Stomach (tissue), 4 donors: ENCODE data around the gene MDFIC.

ENCODE experiments used
- POLR2A ChIP-seq, 4 donors: fragments of 450-650 bp; IDR thresholded peaks; one replicate each; pipeline ENCODE4 v1.6.1; 2016; ENCODE audit warnings: antibody characterized with exemption in 4 of 4, control low read depth in 2 of 4, mild to moderate bottlenecking in 1 of 4, moderate library complexity in 1 of 4
- POLR2AphosphoS5 ChIP-seq, 3 donors: sonication (generic); formaldehyde crosslinking; IDR thresholded peaks; one replicate each; pipeline ENCODE4 v1.6.1; 2016; ENCODE audit warnings: antibody characterized with exemption in 3 of 3
- TF ChIP-seq, protein P1 (sequence below), 7 experiments: fragments of 450-650 bp in 4 of 7; fragments of 200-600 bp in 3 of 7; sonication (generic) in 3 of 7; IDR thresholded peaks; one replicate each; pipeline ENCODE4 v1.5.1; 2016 to 2019; ENCODE audit warnings: antibody characterized with exemption in 7 of 7, control low read depth in 2 of 7, mild to moderate bottlenecking in 1 of 7

DNA sequence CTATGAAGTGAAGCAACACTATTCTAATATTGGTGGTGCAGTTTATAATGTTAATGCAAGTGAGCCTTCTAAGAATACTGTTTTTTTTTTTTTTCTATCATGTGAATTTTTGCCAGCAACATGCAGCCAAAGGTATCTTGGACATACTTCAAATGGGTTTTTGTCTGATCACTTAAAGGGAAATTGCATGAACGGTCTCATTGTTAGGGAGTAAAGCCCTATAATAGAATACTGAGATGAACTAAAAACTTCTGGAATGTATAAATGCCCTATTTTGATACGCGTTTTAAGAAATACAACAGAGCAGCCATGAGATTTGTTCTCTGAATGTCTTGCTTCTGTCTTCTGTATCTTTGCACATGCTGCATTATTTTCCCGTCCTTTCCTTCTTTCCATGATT lies 10.5 kb upstream of the MDFIC start:
- TF ChIP-seq, protein P1, sequence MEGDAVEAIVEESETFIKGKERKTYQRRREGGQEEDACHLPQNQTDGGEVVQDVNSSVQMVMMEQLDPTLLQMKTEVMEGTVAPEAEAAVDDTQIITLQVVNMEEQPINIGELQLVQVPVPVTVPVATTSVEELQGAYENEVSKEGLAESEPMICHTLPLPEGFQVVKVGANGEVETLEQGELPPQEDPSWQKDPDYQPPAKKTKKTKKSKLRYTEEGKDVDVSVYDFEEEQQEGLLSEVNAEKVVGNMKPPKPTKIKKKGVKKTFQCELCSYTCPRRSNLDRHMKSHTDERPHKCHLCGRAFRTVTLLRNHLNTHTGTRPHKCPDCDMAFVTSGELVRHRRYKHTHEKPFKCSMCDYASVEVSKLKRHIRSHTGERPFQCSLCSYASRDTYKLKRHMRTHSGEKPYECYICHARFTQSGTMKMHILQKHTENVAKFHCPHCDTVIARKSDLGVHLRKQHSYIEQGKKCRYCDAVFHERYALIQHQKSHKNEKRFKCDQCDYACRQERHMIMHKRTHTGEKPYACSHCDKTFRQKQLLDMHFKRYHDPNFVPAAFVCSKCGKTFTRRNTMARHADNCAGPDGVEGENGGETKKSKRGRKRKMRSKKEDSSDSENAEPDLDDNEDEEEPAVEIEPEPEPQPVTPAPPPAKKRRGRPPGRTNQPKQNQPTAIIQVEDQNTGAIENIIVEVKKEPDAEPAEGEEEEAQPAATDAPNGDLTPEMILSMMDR (IDR thresholded peaks at IDR 0.05): no peak
- TF ChIP-seq POLR2A (IDR thresholded peaks at IDR 0.05): no peak
- no peak for TF ChIP-seq POLR2AphosphoS5 (IDR thresholded peaks at IDR 0.05)
